H1 (cell line): ENCODE data around the gene RETREG3. TPM values are rescaled to one million over a fixed set of nuclear protein-coding genes. Genes with fewer than 3 reads are reported as not detected.

Experiments
- CTCF ChIA-PET: fragments of 300-600 bp; sonication (Branson Sonifier 250); formaldehyde crosslinking; loops from one replicate; lab custom pipeline; 2021; ENCODE audit not compliant: partially characterized antibody; lab: Charles Lee
- POLR2A ChIA-PET: fragments of 300-600 bp; sonication (Branson Sonifier 250); formaldehyde crosslinking; loops from one replicate; lab custom pipeline; 2021; ENCODE audit warnings: inconsistent platforms; ENCODE audit not compliant: partially characterized antibody; lab: Charles Lee
- DNase-seq, 2 experiments: peaks; one replicate each; pipeline versions ENCODE4 v3.0.0 to v3.0.0-alpha.2; 2010 to 2022; ENCODE audit warnings: low spot score in 2 of 2, low read depth in 1 of 2, mixed read lengths in 1 of 2
- FAIRE-seq: peaks from 2 replicates; lab custom pipeline; 2011; peaks lifted over from hg19 to GRCh38; lab: Jason Lieb, UNC
- H2AFZ ChIP-seq: 2 replicates; pipeline ENCODE4 v1.8.1; 2012; ENCODE audit warnings: low read length, inconsistent platforms
- H2AK5ac ChIP-seq: 2 replicates; pipeline ENCODE4 v1.6.1; 2013; ENCODE audit warnings: low read depth, low read length
- H2BK120ac ChIP-seq: replicated peaks from 2 replicates; pipeline ENCODE3; 2013; ENCODE audit warnings: low read depth, low read length, inconsistent platforms
- H2BK12ac ChIP-seq: 2 replicates; pipeline ENCODE4 v1.6.1; 2013; ENCODE audit warnings: low read depth, low read length
- H2BK15ac ChIP-seq: 2 replicates; pipeline ENCODE4 v1.6.1; 2013; ENCODE audit warnings: low read length
- H2BK20ac ChIP-seq: 2 replicates; pipeline ENCODE4 v1.6.1; 2013; ENCODE audit warnings: low read length
- H2BK5ac ChIP-seq: 2 replicates; pipeline ENCODE4 v1.6.1; 2013; ENCODE audit warnings: low read depth, low read length
- H3K14ac ChIP-seq: 2 replicates; pipeline ENCODE4 v1.6.1; 2013; ENCODE audit warnings: inconsistent platforms; ENCODE audit not compliant: insufficient read length
- H3K18ac ChIP-seq: 2 replicates; pipeline ENCODE4 v1.6.1; 2013; ENCODE audit warnings: low read length; ENCODE audit errors: extremely low read depth
- H3K23ac ChIP-seq: 2 replicates; pipeline ENCODE4 v1.6.1; 2013; ENCODE audit warnings: inconsistent platforms; ENCODE audit not compliant: insufficient read length
- H3K23me2 ChIP-seq: 2 replicates; pipeline ENCODE4 v1.6.1; 2013; ENCODE audit warnings: low read depth, low read length
- H3K27ac ChIP-seq: 2 replicates; pipeline ENCODE4 v1.6.1; 2011; ENCODE audit warnings: low read depth, low read length, inconsistent platforms
- H3K27me3 ChIP-seq, 4 experiments: replicated peaks in 1 of 4; 1 replicate in 1 of 4; 2 replicates in 3 of 4; pipeline versions ENCODE4 v1.6.1 to v1.8.1; 2011 to 2013; ENCODE audit warnings: low read length in 3 of 4, mild to moderate bottlenecking in 3 of 4, inconsistent platforms in 2 of 4, mixed read lengths in 2 of 4, moderate library complexity in 1 of 4; ENCODE audit not compliant: control insufficient read depth in 3 of 4, insufficient read depth in 3 of 4; ENCODE audit errors: extremely low read depth in 1 of 4
- H3K36me3 ChIP-seq, 4 experiments: 2 replicates each; pipeline versions ENCODE4 v1.6.1 to v1.8.1; 2011 to 2013; ENCODE audit warnings: mild to moderate bottlenecking in 4 of 4, low read length in 3 of 4, moderate library complexity in 2 of 4, control low read depth in 1 of 4, inconsistent platforms in 1 of 4; ENCODE audit not compliant: insufficient read depth in 4 of 4, control insufficient read depth in 2 of 4
- H3K4ac ChIP-seq: replicated peaks from 2 replicates; pipeline ENCODE3; 2013; ENCODE audit warnings: low read length, low read depth, mixed read lengths, inconsistent platforms; ENCODE audit not compliant: insufficient read length
- H3K4me1 ChIP-seq, 4 experiments: replicated peaks in 1 of 4; 1 replicate in 1 of 4; 2 replicates in 3 of 4; pipeline versions ENCODE4 v1.6.1 to v1.8.1; 2011 to 2013; ENCODE audit warnings: low read length in 3 of 4, inconsistent platforms in 2 of 4, mixed read lengths in 1 of 4; ENCODE audit not compliant: insufficient read depth in 4 of 4, control insufficient read depth in 3 of 4
- H3K4me2 ChIP-seq, 2 experiments: 2 replicates each; pipeline versions ENCODE4 v1.6.1 to v1.8.1; 2011 to 2013; ENCODE audit warnings: low read depth in 2 of 2, low read length in 2 of 2, control low read depth in 1 of 2, inconsistent platforms in 1 of 2, mild to moderate bottlenecking in 1 of 2; ENCODE audit not compliant: insufficient read depth in 1 of 2
- H3K4me3 ChIP-seq, 4 experiments: fragments of 200-600, 300-600 bp in 1 of 4; sonication (generic), shearing (Covaris generic), sonication (Bioruptor Twin) in 1 of 4; 2 replicates each; pipeline versions ENCODE4 v1.5.1 to v1.8.1; 2011 to 2016; ENCODE audit warnings: low read length in 4 of 4, low read depth in 3 of 4, control low read depth in 2 of 4, inconsistent platforms in 2 of 4, mild to moderate bottlenecking in 2 of 4, mixed read lengths in 1 of 4, moderate library complexity in 1 of 4; ENCODE audit not compliant: insufficient read depth in 2 of 4; ENCODE audit errors: extremely low read depth in 1 of 4
- H3K56ac ChIP-seq: replicated peaks from 2 replicates; pipeline ENCODE3; 2013; ENCODE audit warnings: low read depth, mild to moderate bottlenecking, mixed read lengths, low read length, inconsistent platforms; ENCODE audit not compliant: insufficient read length
- H3K79me1 ChIP-seq: 2 replicates; pipeline ENCODE4 v1.6.1; 2013; ENCODE audit warnings: low read depth, low read length, control low read depth
- H3K79me2 ChIP-seq, 2 experiments: 2 replicates each; pipeline versions ENCODE4 v1.6.1 to v1.8.1; 2012 to 2013; ENCODE audit warnings: low read length in 2 of 2, mild to moderate bottlenecking in 2 of 2, inconsistent platforms in 1 of 2; ENCODE audit not compliant: insufficient read depth in 2 of 2, control insufficient read depth in 1 of 2
- H3K9ac ChIP-seq, 4 experiments: replicated peaks in 1 of 4; 1 replicate in 1 of 4; 2 replicates in 3 of 4; pipeline versions ENCODE4 v1.6.1 to v1.8.1; 2011 to 2013; ENCODE audit warnings: low read depth in 3 of 4, low read length in 3 of 4, control low read depth in 2 of 4, mild to moderate bottlenecking in 2 of 4, moderate library complexity in 2 of 4, inconsistent platforms in 1 of 4; ENCODE audit errors: extremely low read depth in 1 of 4
- H3K9me3 ChIP-seq, 2 experiments: 2 replicates each; pipeline versions ENCODE4 v1.6.1 to v1.8.1; 2012 to 2013; ENCODE audit warnings: mild to moderate bottlenecking in 2 of 2, moderate library complexity in 2 of 2, control low read depth in 1 of 2, inconsistent platforms in 1 of 2, low read depth in 1 of 2, low read length in 1 of 2, mixed read lengths in 1 of 2; ENCODE audit not compliant: insufficient read depth in 2 of 2
- H4K20me1 ChIP-seq, 2 experiments: replicated peaks in 1 of 2; 2 replicates each; pipeline versions ENCODE3 to v1.8.1; 2011 to 2013; ENCODE audit warnings: inconsistent platforms in 2 of 2, low read length in 2 of 2, mild to moderate bottlenecking in 1 of 2; ENCODE audit not compliant: insufficient read depth in 2 of 2, control insufficient read depth in 1 of 2
- H4K5ac ChIP-seq: 2 replicates; pipeline ENCODE4 v1.6.1; 2013; ENCODE audit warnings: low read length, low read depth, mixed read lengths, inconsistent platforms; ENCODE audit not compliant: insufficient read length
- H4K8ac ChIP-seq: 2 replicates; pipeline ENCODE4 v1.8.0; 2013; ENCODE audit warnings: mild to moderate bottlenecking, moderate library complexity, low read length, inconsistent platforms; ENCODE audit not compliant: insufficient read depth; ENCODE audit errors: extremely low read depth
- H4K91ac ChIP-seq: replicated peaks from 2 replicates; pipeline ENCODE3; 2013; ENCODE audit warnings: low read length, mixed read lengths, inconsistent platforms; ENCODE audit not compliant: insufficient read length
- ATF2 ChIP-seq: IDR thresholded peaks from 2 replicates; pipeline ENCODE4 v1.6.1; 2012; ENCODE audit warnings: low read length, inconsistent platforms
- HDAC6 ChIP-seq: IDR thresholded peaks from one replicate; pipeline ENCODE4 v1.7.1; 2012; ENCODE audit warnings: low read depth, mild to moderate bottlenecking, inconsistent platforms, low read length, moderate library complexity
- KDM4A ChIP-seq: IDR thresholded peaks from one replicate; pipeline ENCODE4 v1.7.1; 2012; ENCODE audit warnings: low read depth, mild to moderate bottlenecking, moderate library complexity, low read length, inconsistent platforms; ENCODE audit not compliant: severe bottlenecking
- NANOG ChIP-seq: IDR thresholded peaks from 2 replicates; pipeline ENCODE4 v1.6.1; 2011; ENCODE audit warnings: low read length, low read depth, mild to moderate bottlenecking, inconsistent platforms; ENCODE audit not compliant: insufficient read depth, poor library complexity, severe bottlenecking
- RXRA ChIP-seq: IDR thresholded peaks from 2 replicates; pipeline ENCODE4 v1.6.1; 2011; ENCODE audit warnings: low read depth, mild to moderate bottlenecking, low read length, moderate library complexity; ENCODE audit not compliant: insufficient read depth
- WGBS, 2 experiments: shearing (Covaris generic) in 1 of 2; methylation state at CpG; one replicate each; pipeline versions ENCODE4 v1.1.6 to v1.1.7; 2013 to 2015; ENCODE audit warnings: low lambda C conversion rate in 2 of 2, mixed read lengths in 2 of 2, inconsistent platforms in 1 of 2, low coverage in 1 of 2, missing lambda C conversion rate in 1 of 2; ENCODE audit not compliant: insufficient replicate concordance in 2 of 2, insufficient coverage in 1 of 2, insufficient read length in 1 of 2; ENCODE audit errors: extremely low coverage in 1 of 2, missing lambda C conversion rate in 1 of 2; 5-methylcytosine and 5-hydroxymethylcytosine counted together
- polyA plus RNA-seq, 7 experiments: library from polyadenylated mRNA; depleted of rRNA in 3 of 7; stranded (reverse) in 5 of 7; unstranded in 2 of 7; fragments of >200 nt in 5 of 7; fragments of 200-250 nt in 2 of 7; gene quantifications; 1 replicate in 5 of 7; 2 replicates in 1 of 7; 4 replicates in 1 of 7; pipeline versions ENCODE4 v1.2.1 to v1.2.3, GENCODE V29; 2011 to 2013; ENCODE audit warnings: missing spikeins in 2 of 7, mixed read lengths in 2 of 7
- total RNA-seq: library from RNA; stranded (reverse); fragmentation: NEBNext Ultra II Directional; extraction: Animal tissue kit (Norgen Biotek cat#: 25700); gene quantifications from 2 replicates; pipeline ENCODE4 v1.2.1, GENCODE V29; 2021

Gene RETREG3
- total and polyA plus RNA-seq, 2 of the 8 experiments (the other 6 are each of a cell fraction or from before 2014, with no cell fraction given): 23.7 to 42.6 TPM

GRCh38 chr17:42629411-42630009 is 20.3 kb upstream of the RETREG3 start:
- Histone ChIP-seq H2BK12ac (no peak overlapping the region), H3K4ac (no peak overlapping the region), H3K23ac (no peak overlapping the region), H3K27ac (no peak overlapping the region), H3K79me1 (no peaks in the 10 kb centered on the region), H4K8ac (no peak overlapping the region), H3K4me2 (no peak overlapping the region), H2AK5ac (no peak overlapping the region), H3K18ac (no peak overlapping the region), H4K20me1 (no peaks in the 10 kb centered on the region), H3K56ac (no peak overlapping the region), H2BK20ac (no peak overlapping the region), H3K36me3 (no peaks in the 10 kb centered on the region), H2AFZ (no peak overlapping the region), H3K79me2 (no peaks in the 10 kb centered on the region), H2BK15ac (no peak overlapping the region), H4K91ac (no peak overlapping the region), H2BK120ac (no peak overlapping the region), H3K4me3 (no peak overlapping the region), H3K9me3 (no peaks in the 10 kb centered on the region), H3K14ac (no peak overlapping the region), H2BK5ac (no peak overlapping the region), H4K5ac (no peak overlapping the region), H3K27me3 (no peaks in the 10 kb centered on the region), H3K23me2 (no peaks in the 10 kb centered on the region), H3K9ac (no peak overlapping the region; a peak in 1 of 7 replicates), H3K4me1 (no peaks in the 10 kb centered on the region)
- ChIA-PET POLR2A (interaction anchor here (1.8 kb wide), 1 partner anchor 14 kb away, joined by 5 read pairs; no protein-coding TSS in a partner anchor), CTCF (interaction anchor here (1.5 kb wide), 1 partner anchor 49 kb away, joined by 5 read pairs; no protein-coding TSS in a partner anchor)
- DNase-seq (no peak), FAIRE-seq (no peak)
- WGBS, 2 experiments: 82% methylated on average over 3 of the region's 3 CpGs; no CpG with 5 or more reads in 1 of the 2 experiments
- TF ChIP-seq ATF2: no peak
- no peak for TF ChIP-seq KDM4A
- TF ChIP-seq RXRA: no peak
- TF ChIP-seq NANOG: no peak
- TF ChIP-seq HDAC6: no peak
